Neuron (in vitro differentiated cells): Measurements from ENCODE around the gene HSPB7.
"Not testable (repeated sequence)": the region's sequence is repeated elsewhere in the genome, so short reads cannot be mapped to it uniquely, and the experiment has no call there.

Experiments used
- H2AFZ ChIP-seq: one replicate; pipeline ENCODE4 v1.6.1; 2013; ENCODE audit warnings: low read depth, mild to moderate bottlenecking, inconsistent platforms, low read length, moderate library complexity
- H3K27me3 ChIP-seq: one replicate; pipeline ENCODE4 v1.6.1; 2013; ENCODE audit warnings: low read length; ENCODE audit not compliant: insufficient read depth
- H3K36me3 ChIP-seq: one replicate; pipeline ENCODE4 v1.6.1; 2013; ENCODE audit warnings: low read length; ENCODE audit not compliant: insufficient read depth
- H3K4me1 ChIP-seq: one replicate; pipeline ENCODE4 v1.6.1; 2013; ENCODE audit warnings: low read length; ENCODE audit not compliant: insufficient read depth
- H3K4me3 ChIP-seq: 2 replicates; pipeline ENCODE4 v1.5.1; 2013; ENCODE audit warnings: mild to moderate bottlenecking, low read length, moderate library complexity
- H3K9me3 ChIP-seq: one replicate; pipeline ENCODE4 v1.6.1; 2013; ENCODE audit warnings: low read length

Gene HSPB7

GRCh38 chr1:15988856-15989736 lies 28.7 kb downstream of the HSPB7 start:
- H3K4me1 ChIP-seq = no peaks in the 10 kb centered on the region
- peaks cover 2% of the 10 kb centered on the region for H3K27me3 ChIP-seq
- no peaks in the 10 kb centered on the region for H3K36me3 ChIP-seq
- H3K9me3 ChIP-seq = no peaks in the 10 kb centered on the region
- no peak overlapping the region for H3K4me3 ChIP-seq
- H2AFZ ChIP-seq = no peak overlapping the region

DNA sequence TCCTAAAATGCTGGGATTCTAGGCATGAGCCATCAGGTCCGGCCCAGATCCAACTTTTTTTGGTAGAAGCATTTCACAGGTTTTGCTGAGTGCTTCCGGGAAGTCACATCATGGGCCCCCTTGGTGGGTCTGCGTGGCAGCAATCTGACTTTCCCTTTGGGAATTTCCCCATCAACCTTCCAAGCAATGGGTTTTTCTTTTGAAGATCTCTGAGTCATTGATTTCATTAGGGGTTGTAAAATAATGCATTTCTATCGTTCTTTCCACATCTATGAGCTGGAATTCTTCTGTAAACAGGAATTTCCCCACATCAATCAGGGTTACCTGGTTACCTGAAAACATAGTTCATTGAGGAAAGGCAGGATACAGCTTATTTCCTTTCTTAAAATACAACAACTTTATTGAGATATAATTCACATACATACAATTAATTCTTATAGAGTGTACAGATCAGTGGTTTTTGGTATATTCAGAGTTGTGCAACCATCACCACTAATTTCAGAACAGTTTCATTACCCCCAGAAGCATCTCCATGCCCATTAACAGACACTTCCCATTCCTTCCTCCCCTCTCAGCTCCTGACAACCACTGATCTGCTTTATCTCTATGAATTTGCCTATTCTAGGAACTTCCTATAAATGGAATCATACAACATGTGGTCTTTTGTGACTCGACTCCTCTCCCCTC lies 32.1 kb downstream of the HSPB7 start:
- Histone ChIP-seq H3K27me3 (peaks cover 2% of the 10 kb centered on the region), H2AFZ (no peak overlapping the region), H3K36me3 (no peaks in the 10 kb centered on the region), H3K9me3 (no peaks in the 10 kb centered on the region), H3K4me1 (no peaks in the 10 kb centered on the region), H3K4me3 (no peak overlapping the region)

GRCh38 chr1:15983275-15983674 lies 34.6 kb downstream of the HSPB7 start:
- Histone ChIP-seq H3K36me3 (no peaks in the 10 kb centered on the region), H2AFZ (no peak overlapping the region), H3K4me1 (no peaks in the 10 kb centered on the region), H3K4me3 (no peak overlapping the region), H3K9me3 (no peaks in the 10 kb centered on the region), H3K27me3 (peaks cover 2% of the 10 kb centered on the region)

GRCh38 chr1:15981679-15982078 lies 36.2 kb downstream of the HSPB7 start:
- no peak overlapping the region for H3K4me3 ChIP-seq
- H3K4me1 ChIP-seq = peaks cover under 1% of the 10 kb centered on the region
- no peaks in the 10 kb centered on the region for H3K36me3 ChIP-seq
- no peaks in the 10 kb centered on the region for H3K9me3 ChIP-seq
- peaks cover 2% of the 10 kb centered on the region for H3K27me3 ChIP-seq
- no peak overlapping the region for H2AFZ ChIP-seq

GRCh38 chr1:15977947-15978346 lies 39.9 kb downstream of the HSPB7 start:
- not testable (repeated sequence) for H3K36me3 ChIP-seq, H3K9me3 ChIP-seq, H3K4me3 ChIP-seq, H2AFZ ChIP-seq, H3K27me3 ChIP-seq
- H3K4me1 ChIP-seq = peaks cover 14% of the 10 kb centered on the region

DNA sequence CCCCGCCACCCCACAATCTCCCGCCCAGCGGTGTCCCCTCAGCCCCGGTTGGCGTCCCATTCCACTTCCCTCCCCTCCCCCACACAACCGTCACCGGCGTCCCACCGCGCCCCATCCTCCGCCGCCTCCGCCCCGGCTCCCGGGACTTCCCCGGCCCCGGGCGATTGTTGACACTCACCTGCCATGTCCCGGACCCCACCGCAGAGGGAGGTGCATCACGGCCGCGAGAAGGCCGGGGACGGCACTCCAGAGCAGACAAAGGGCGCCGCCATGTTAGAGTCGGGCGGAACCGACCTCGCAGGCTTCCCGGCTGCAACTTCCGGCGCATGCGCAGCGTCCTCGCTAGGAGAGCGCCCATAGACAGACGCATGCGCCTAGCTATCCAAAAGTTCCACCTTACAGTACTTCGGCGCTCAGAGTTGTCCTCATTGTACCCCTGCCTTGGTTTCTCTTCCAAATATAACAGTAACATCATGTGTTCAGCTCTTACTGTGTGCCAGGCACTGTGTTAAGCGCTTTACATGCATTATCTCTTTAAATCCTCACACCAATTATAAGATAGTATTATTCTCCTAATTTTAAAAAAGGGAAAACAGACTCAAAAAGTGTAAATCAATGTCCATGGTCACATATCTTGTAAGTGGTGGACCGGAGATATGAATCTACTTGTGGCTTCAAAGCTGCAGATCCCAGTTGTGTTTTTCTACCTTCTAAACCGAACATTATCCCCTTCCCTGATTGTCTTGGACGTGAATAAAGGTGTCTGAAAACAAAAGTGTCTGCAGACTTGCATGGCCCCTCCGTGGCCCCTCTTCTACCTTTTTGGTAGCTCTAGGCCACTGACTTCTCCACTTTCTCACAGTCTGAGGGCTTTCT lies 41.8 kb downstream of the HSPB7 start, which contains the start of gene ZBTB17:
Gene ZBTB17 (minus strand): TSS at position 297 of the 876 bp plus-strand sequence. CDS start 27,606 bp downstream, outside the sequence.
- Histone ChIP-seq H3K27me3 (no peaks in the 10 kb centered on the region), H3K36me3 (peaks cover 18% of the 10 kb centered on the region), H3K4me1 (peaks cover 14% of the 10 kb centered on the region), H3K4me3 (peak within 1 kb of the TSS; percentile 89), H3K9me3 (peaks cover 4% of the 10 kb centered on the region), H2AFZ (peak within 1 kb of the TSS; percentile 93)

- H3K4me1 ChIP-seq = peaks cover 14% of the 10 kb centered on the region
- H2AFZ ChIP-seq = peak overlapping the region; percentile 93
- peaks cover 4% of the 10 kb centered on the region for H3K9me3 ChIP-seq
- no peaks in the 10 kb centered on the region for H3K27me3 ChIP-seq
- peaks cover 21% of the 10 kb centered on the region for H3K36me3 ChIP-seq
- peak overlapping the region; percentile 89 for H3K4me3 ChIP-seq
Measured at GRCh38 chr1:15975358-15975804, 42.5 kb downstream of the HSPB7 start.

- H3K4me3 ChIP-seq = peak overlapping the region; percentile 89
- peaks cover 24% of the 10 kb centered on the region for H3K36me3 ChIP-seq
- H2AFZ ChIP-seq = peak overlapping the region; percentile 93
- H3K9me3 ChIP-seq = peaks cover 4% of the 10 kb centered on the region
- peaks cover 14% of the 10 kb centered on the region for H3K4me1 ChIP-seq
- H3K27me3 ChIP-seq = no peaks in the 10 kb centered on the region
Measured at GRCh38 chr1:15974855-15975254, 43.0 kb downstream of the HSPB7 start.

DNA sequence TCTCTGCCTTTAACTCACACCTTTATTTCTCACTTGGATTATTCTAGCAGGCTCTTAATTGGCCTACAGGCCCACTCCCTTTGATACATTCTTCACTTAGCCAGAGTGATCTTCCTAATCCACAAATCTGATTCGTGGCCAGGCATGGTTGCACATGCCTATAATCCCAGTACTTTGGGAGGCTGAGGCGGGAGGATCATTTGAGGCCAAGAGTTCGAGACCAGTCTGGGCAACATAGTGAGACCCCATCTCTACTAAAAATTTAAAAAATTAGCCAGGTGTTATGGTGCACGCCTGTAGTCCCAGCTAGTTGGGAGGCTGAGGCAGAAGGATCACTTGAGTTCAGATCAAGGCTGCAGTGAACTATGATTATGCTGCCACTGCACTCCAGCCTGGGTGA lies 44.1 kb downstream of the HSPB7 start:
- Histone ChIP-seq H3K4me1 (peaks cover 14% of the 10 kb centered on the region), H3K36me3 (peaks cover 34% of the 10 kb centered on the region), H3K9me3 (peaks cover 13% of the 10 kb centered on the region), H3K4me3 (no peak overlapping the region), H3K27me3 (no peaks in the 10 kb centered on the region), H2AFZ (no peak overlapping the region)

DNA sequence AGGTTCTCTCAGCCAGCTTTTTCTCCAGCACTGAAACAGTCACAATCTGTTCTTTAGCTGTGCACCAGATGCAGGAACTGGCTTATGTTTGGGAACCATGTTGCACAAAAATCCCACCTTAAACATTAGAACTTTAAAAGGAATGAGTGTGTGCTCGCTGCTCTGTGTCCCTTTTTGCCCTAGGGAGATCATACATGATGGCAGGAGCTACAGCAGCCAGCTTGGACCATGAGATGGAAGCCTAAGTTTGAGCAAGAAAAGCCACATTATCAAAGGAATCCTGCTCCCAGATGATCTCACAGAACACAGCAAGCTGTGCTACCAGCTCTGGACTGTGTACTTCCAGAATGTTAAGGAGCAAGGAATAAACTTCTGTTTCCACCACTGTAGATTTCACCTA lies 45.4 kb downstream of the HSPB7 start:
- Histone ChIP-seq H3K9me3 (peaks cover 16% of the 10 kb centered on the region), H3K4me3 (no peak overlapping the region), H2AFZ (no peak overlapping the region), H3K27me3 (no peaks in the 10 kb centered on the region), H3K4me1 (peaks cover 14% of the 10 kb centered on the region), H3K36me3 (peaks cover 46% of the 10 kb centered on the region)

- Histone ChIP-seq H3K36me3 (peaks cover 51% of the 10 kb centered on the region), H3K27me3 (no peaks in the 10 kb centered on the region), H3K4me1 (peaks cover 8% of the 10 kb centered on the region), H3K4me3 (no peak overlapping the region), H3K9me3 (peaks cover 16% of the 10 kb centered on the region), H2AFZ (no peak overlapping the region)
Measured at GRCh38 chr1:15970911-15971310, 46.9 kb downstream of the HSPB7 start.

GRCh38 chr1:15969321-15969880 lies 48.4 kb downstream of the HSPB7 start:
- peaks cover 58% of the 10 kb centered on the region for H3K36me3 ChIP-seq
- no peaks in the 10 kb centered on the region for H3K4me1 ChIP-seq
- H3K4me3 ChIP-seq = no peak overlapping the region

More at GRCh38 chr1:15969321-15969880, 48.4 kb downstream of the HSPB7 start:
- no peak overlapping the region for H2AFZ ChIP-seq
- no peaks in the 10 kb centered on the region for H3K27me3 ChIP-seq
- peaks cover 16% of the 10 kb centered on the region for H3K9me3 ChIP-seq
